ENCODE results near the gene FER1L5.

FER1L5 gene

GRCh38 chr2:96690306-96691021 lies 47.9 kb downstream of the FER1L5 start:
- H3K27ac ChIP-seq (ENCODE audit: low read depth, low read length) = no peak overlapping the region
- H3K4me1 ChIP-seq (ENCODE audit: control insufficient read depth, low read length) = no peaks in the 10 kb centered on the region
- no peaks in the 10 kb centered on the region for H3F3A ChIP-seq (ENCODE audit: control insufficient read depth, insufficient read depth)
- H3K9me3 ChIP-seq (ENCODE audit: control insufficient read depth, insufficient read depth, low read length) = no peaks in the 10 kb centered on the region
- no peak overlapping the region for H3K4me2 ChIP-seq (ENCODE audit: low read length)
- no peaks in the 10 kb centered on the region for H3K79me2 ChIP-seq (ENCODE audit: control insufficient read depth, low read length)
- TF ChIP-seq EZH2phosphoT487 (IDR thresholded peaks at IDR 0.05; ENCODE audit: borderline replicate concordance, low read length) (no peak), CTCF (IDR thresholded peaks at IDR 0.05; ENCODE audit: low read depth, low read length, poor library complexity, severe bottlenecking) (no peak)
- no peaks in the 10 kb centered on the region for H3K9me2 ChIP-seq (replicated peaks; ENCODE audit: control insufficient read depth, low read length)
- H3K36me3 ChIP-seq (ENCODE audit: control insufficient read depth, low read length) = no peaks in the 10 kb centered on the region
- H3K4me3 ChIP-seq (ENCODE audit: low read length) = no peak overlapping the region
- H3K27me3 ChIP-seq (ENCODE audit: control insufficient read depth, low read length) = no peaks in the 10 kb centered on the region
- H4K20me1 ChIP-seq (ENCODE audit: control insufficient read depth, insufficient read depth, low read depth, low read length) = no peaks in the 10 kb centered on the region

- no peak overlapping the region for H3K27ac ChIP-seq (ENCODE audit: low read depth, low read length)
- no peaks in the 10 kb centered on the region for H3K36me3 ChIP-seq (ENCODE audit: control insufficient read depth, low read length)
- H3K4me1 ChIP-seq (ENCODE audit: control insufficient read depth, low read length) = no peaks in the 10 kb centered on the region
- H3K27me3 ChIP-seq (ENCODE audit: control insufficient read depth, low read length) = no peaks in the 10 kb centered on the region
- H3K9me2 ChIP-seq (replicated peaks; ENCODE audit: control insufficient read depth, low read length) = no peaks in the 10 kb centered on the region
- no peak for TF ChIP-seq CTCF (IDR thresholded peaks at IDR 0.05; ENCODE audit: low read depth, low read length, poor library complexity, severe bottlenecking)
- TF ChIP-seq EZH2phosphoT487 (IDR thresholded peaks at IDR 0.05; ENCODE audit: borderline replicate concordance, low read length) = no peak
- H3K4me3 ChIP-seq (ENCODE audit: low read length) = no peak overlapping the region
- no peaks in the 10 kb centered on the region for H4K20me1 ChIP-seq (ENCODE audit: control insufficient read depth, insufficient read depth, low read depth, low read length)
- no peaks in the 10 kb centered on the region for H3K9me3 ChIP-seq (ENCODE audit: control insufficient read depth, insufficient read depth, low read length)
- no peaks in the 10 kb centered on the region for H3F3A ChIP-seq (ENCODE audit: control insufficient read depth, insufficient read depth)
- H3K79me2 ChIP-seq (ENCODE audit: control insufficient read depth, low read length) = no peaks in the 10 kb centered on the region
- H3K4me2 ChIP-seq (ENCODE audit: low read length) = no peak overlapping the region
These were observed 48.6 kb downstream of the FER1L5 start for GRCh38 chr2:96691022-96691612.

GRCh38 chr2:96692094-96692971 lies 49.8 kb downstream of the FER1L5 start:
- no peaks in the 10 kb centered on the region for H4K20me1 ChIP-seq (ENCODE audit: control insufficient read depth, insufficient read depth, low read depth, low read length)
- H3K4me2 ChIP-seq (ENCODE audit: low read length) = no peak overlapping the region
- H3K27me3 ChIP-seq (ENCODE audit: control insufficient read depth, low read length) = no peaks in the 10 kb centered on the region
- no peaks in the 10 kb centered on the region for H3K36me3 ChIP-seq (ENCODE audit: control insufficient read depth, low read length)
- H3F3A ChIP-seq (ENCODE audit: control insufficient read depth, insufficient read depth) = no peaks in the 10 kb centered on the region
- H3K79me2 ChIP-seq (ENCODE audit: control insufficient read depth, low read length) = no peaks in the 10 kb centered on the region
- no peaks in the 10 kb centered on the region for H3K9me2 ChIP-seq (replicated peaks; ENCODE audit: control insufficient read depth, low read length)
- H3K27ac ChIP-seq (ENCODE audit: low read depth, low read length) = no peak overlapping the region
- TF ChIP-seq CTCF (IDR thresholded peaks at IDR 0.05; ENCODE audit: low read depth, low read length, poor library complexity, severe bottlenecking) = no peak
- no peak for TF ChIP-seq EZH2phosphoT487 (IDR thresholded peaks at IDR 0.05; ENCODE audit: borderline replicate concordance, low read length)
- H3K9me3 ChIP-seq (ENCODE audit: control insufficient read depth, insufficient read depth, low read length) = no peaks in the 10 kb centered on the region
- H3K4me3 ChIP-seq (ENCODE audit: low read length) = no peak overlapping the region
- H3K4me1 ChIP-seq (ENCODE audit: control insufficient read depth, low read length) = no peaks in the 10 kb centered on the region
